ENCODE measurements around the gene VWA8.

VWA8 gene

GRCh38 chr13:41611385-41611784 lies 349.5 kb downstream of the VWA8 start:
- Histone ChIP-seq H3K9me3 (ENCODE audit: control insufficient read depth, insufficient read depth, low read depth, low read length) (no peaks in the 10 kb centered on the region), H3K36me3 (ENCODE audit: control insufficient read depth in 2 of 2, insufficient read depth in 1 of 2, low read length in 2 of 2) (peaks cover 0 to 12% of the 10 kb centered on the region in 2 experiments; a peak in 1 of 3 replicates), H3K4me3 (ENCODE audit: low read depth, low read length) (no peak overlapping the region), H3K4me1 (ENCODE audit: control insufficient read depth, insufficient read depth, low read length) (no peaks in the 10 kb centered on the region), H3K27ac (ENCODE audit: extremely low read depth, low read depth, low read length) (no peak overlapping the region)
- ChIA-PET CTCF (interaction anchor here (0.7 kb wide), 1 partner anchor 685 kb away, joined by 6 read pairs; no protein-coding TSS in a partner anchor), POLR2A (no interaction called here)
- TF ChIP-seq ZNF19 (tag by site-specific recombination; IDR thresholded peaks at IDR 0.05; ENCODE audit: low read depth), result no peak

- Histone ChIP-seq H3K27ac (ENCODE audit: extremely low read depth, low read depth, low read length) (no peak overlapping the region), H3K4me1 (ENCODE audit: control insufficient read depth, insufficient read depth, low read length) (no peaks in the 10 kb centered on the region), H3K4me3 (ENCODE audit: low read depth, low read length) (no peak overlapping the region), H3K36me3 (ENCODE audit: control insufficient read depth in 2 of 2, insufficient read depth in 1 of 2, low read length in 2 of 2) (peaks cover 0 to 12% of the 10 kb centered on the region in 2 experiments; a peak in 1 of 3 replicates), H3K9me3 (ENCODE audit: control insufficient read depth, insufficient read depth, low read depth, low read length) (no peaks in the 10 kb centered on the region)
- TF ChIP-seq ZNF26 (tag by site-specific recombination; IDR thresholded peaks at IDR 0.05) (no peak), ZBTB44 (tag by site-specific recombination; IDR thresholded peaks at IDR 0.05) (no peak), ZNF529 (tag by site-specific recombination; IDR thresholded peaks at IDR 0.05; ENCODE audit: insufficient replicate concordance) (no peak)
- CTCF ChIA-PET, result interaction anchor here (0.5 kb wide), 1 partner anchor 40 kb away, joined by 3 read pairs; no protein-coding TSS in a partner anchor
- POLR2A ChIA-PET, result no interaction called here
Observed at GRCh38 chr13:41610404-41610803, 350.5 kb downstream of the VWA8 start.

GRCh38 chr13:41609828-41610227 lies 351.1 kb downstream of the VWA8 start:
- no peak overlapping the region for H3K27ac ChIP-seq (ENCODE audit: extremely low read depth, low read depth, low read length)
- CTCF ChIA-PET, result interaction anchor here (0.5 kb wide), 1 partner anchor 40 kb away, joined by 3 read pairs; no protein-coding TSS in a partner anchor
- H3K4me1 ChIP-seq (ENCODE audit: control insufficient read depth, insufficient read depth, low read length), result no peaks in the 10 kb centered on the region

GRCh38 chr13:41608839-41609177 lies 352.1 kb downstream of the VWA8 start:
- Histone ChIP-seq H3K4me1 (ENCODE audit: control insufficient read depth, insufficient read depth, low read length) (no peaks in the 10 kb centered on the region), H3K9me3 (ENCODE audit: control insufficient read depth, insufficient read depth, low read depth, low read length) (no peaks in the 10 kb centered on the region), H3K27ac (ENCODE audit: extremely low read depth, low read depth, low read length) (no peak overlapping the region), H3K4me3 (ENCODE audit: low read depth, low read length) (no peak overlapping the region), H3K36me3 (ENCODE audit: control insufficient read depth in 2 of 2, insufficient read depth in 1 of 2, low read length in 2 of 2) (peaks cover 0 to 16% of the 10 kb centered on the region in 2 experiments; a peak in 1 of 3 replicates)
- TF ChIP-seq ZNF776 (tag by site-specific recombination; IDR thresholded peaks at IDR 0.05; ENCODE audit: borderline replicate concordance), result no peak
- no peak for TF ChIP-seq ZNF16 (tag by site-specific recombination; IDR thresholded peaks at IDR 0.05; ENCODE audit: low read depth)
- no peak for TF ChIP-seq ZNF449 (tag by site-specific recombination; IDR thresholded peaks at IDR 0.05)
- no peak for TF ChIP-seq ZNF670 (tag by site-specific recombination; IDR thresholded peaks at IDR 0.05; ENCODE audit: low read depth)
- no peak for TF ChIP-seq SETDB1 (IDR thresholded peaks at IDR 0.05; ENCODE audit: insufficient read length, low read length)
- TF ChIP-seq BCL6B (tag by site-specific recombination; IDR thresholded peaks at IDR 0.05), result no peak
- no peak for TF ChIP-seq ZNF280C (tag by site-specific recombination; IDR thresholded peaks at IDR 0.05)
- TF ChIP-seq KLF9 (tag by site-specific recombination; IDR thresholded peaks at IDR 0.05; ENCODE audit: low read depth), result no peak
- CTCF ChIA-PET, result no interaction called here
- POLR2A ChIA-PET, result no interaction called here

More at GRCh38 chr13:41609828-41610227, 351.1 kb downstream of the VWA8 start:
- Histone ChIP-seq H3K9me3 (ENCODE audit: control insufficient read depth, insufficient read depth, low read depth, low read length) (no peaks in the 10 kb centered on the region), H3K4me3 (ENCODE audit: low read depth, low read length) (no peak overlapping the region), H3K36me3 (ENCODE audit: control insufficient read depth in 2 of 2, insufficient read depth in 1 of 2, low read length in 2 of 2) (peaks cover 0 to 14% of the 10 kb centered on the region in 2 experiments; a peak in 1 of 3 replicates)
- POLR2A ChIA-PET, result no interaction called here
- TF ChIP-seq ZNF670 (tag by site-specific recombination; IDR thresholded peaks at IDR 0.05; ENCODE audit: low read depth), result no peak
- no peak for TF ChIP-seq ZNF394 (tag by site-specific recombination; IDR thresholded peaks at IDR 0.05; ENCODE audit: borderline replicate concordance)
- no peak for TF ChIP-seq ZNF202 (tag by site-specific recombination; IDR thresholded peaks at IDR 0.05; ENCODE audit: borderline replicate concordance)
- TF ChIP-seq ZBTB21 (tag by site-specific recombination; IDR thresholded peaks at IDR 0.05), result no peak
- no peak for TF ChIP-seq ZNF830 (tag by site-specific recombination; IDR thresholded peaks at IDR 0.05; ENCODE audit: low read depth)
- no peak for TF ChIP-seq ZNF138 (tag by site-specific recombination; IDR thresholded peaks at IDR 0.05; ENCODE audit: borderline replicate concordance)
